ENCODE measurements around the gene NDUFB6.
"Not testable (repeated sequence)": the region's sequence is repeated elsewhere in the genome, so short reads cannot be mapped to it uniquely, and the experiment has no call there.

The NDUFB6 gene

DNA sequence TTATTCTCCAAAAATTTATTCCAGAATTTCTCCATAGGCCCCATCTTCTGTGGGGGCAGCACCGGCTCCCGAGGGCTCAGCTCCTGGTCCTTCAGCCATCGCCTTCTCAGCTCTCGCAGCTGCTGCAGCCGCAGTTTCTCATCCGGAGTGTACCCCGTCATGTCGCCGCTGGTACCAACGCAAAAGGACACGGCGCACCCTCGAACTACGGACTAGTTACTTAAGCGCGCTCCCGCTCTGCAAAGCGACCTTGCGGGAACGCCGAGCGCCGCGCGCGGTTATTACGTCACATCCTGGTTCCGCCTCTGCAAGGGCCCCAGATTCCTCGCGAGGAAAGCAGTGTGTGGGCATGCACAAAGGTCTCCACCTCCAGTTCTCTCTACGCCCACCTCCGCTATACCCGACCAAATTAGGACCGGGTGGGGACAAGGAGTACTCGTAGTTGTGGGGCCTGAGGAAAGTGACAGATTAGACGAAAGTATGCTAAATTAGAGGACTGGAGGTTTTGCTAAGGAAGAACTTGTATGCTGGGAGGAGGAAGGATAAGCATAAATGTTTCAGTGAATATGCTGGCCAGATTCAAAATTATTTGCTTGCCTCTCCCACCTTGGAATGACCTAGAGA lies at the start of gene NDUFB6:
NDUFB6 (minus strand) TSS at position 260 of the 624 bp plus-strand sequence; CDS start at position 161, 99 bp downstream.
- peak; percentile 95 to 96 for DNase-seq

- no peak for DNase-seq
These were observed 45.3 kb upstream of the NDUFB6 start for GRCh38 chr9:32618261-32618660.

DNA sequence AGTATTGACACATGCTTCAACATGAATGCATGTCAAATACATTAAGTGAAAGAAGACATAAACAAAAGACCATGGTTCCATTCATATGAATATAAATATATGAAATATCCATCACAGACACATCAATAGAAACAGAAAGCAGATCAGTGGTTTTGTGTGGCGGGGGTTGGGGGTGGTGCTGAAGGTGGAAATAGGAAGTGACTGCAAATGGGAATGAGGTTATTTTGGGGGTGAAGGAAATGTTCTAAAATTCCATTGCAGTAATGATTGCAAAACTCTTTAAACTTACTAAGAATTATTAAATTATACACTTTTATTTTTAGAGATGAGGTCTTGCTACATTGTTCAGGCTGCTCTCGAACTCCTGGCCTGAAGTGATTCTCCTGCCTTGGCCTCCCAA lies 33.9 kb upstream of the NDUFB6 start:
- DNase-seq: no peak

GRCh38 chr9:32603914-32604852 lies 31.2 kb upstream of the NDUFB6 start:
- no peak for DNase-seq

GRCh38 chr9:32599021-32599420 lies 26.1 kb upstream of the NDUFB6 start:
- not testable (repeated sequence) for DNase-seq

- no peak for DNase-seq
These were observed 24.0 kb upstream of the NDUFB6 start for GRCh38 chr9:32596936-32597335.

- DNase-seq: no peak
These were observed 23.3 kb upstream of the NDUFB6 start for GRCh38 chr9:32596096-32596865.

- no peak for DNase-seq
These were observed 17.9 kb upstream of the NDUFB6 start for GRCh38 chr9:32590898-32591297.

GRCh38 chr9:32590476-32590875 lies 17.5 kb upstream of the NDUFB6 start:
- no peak for DNase-seq

DNA sequence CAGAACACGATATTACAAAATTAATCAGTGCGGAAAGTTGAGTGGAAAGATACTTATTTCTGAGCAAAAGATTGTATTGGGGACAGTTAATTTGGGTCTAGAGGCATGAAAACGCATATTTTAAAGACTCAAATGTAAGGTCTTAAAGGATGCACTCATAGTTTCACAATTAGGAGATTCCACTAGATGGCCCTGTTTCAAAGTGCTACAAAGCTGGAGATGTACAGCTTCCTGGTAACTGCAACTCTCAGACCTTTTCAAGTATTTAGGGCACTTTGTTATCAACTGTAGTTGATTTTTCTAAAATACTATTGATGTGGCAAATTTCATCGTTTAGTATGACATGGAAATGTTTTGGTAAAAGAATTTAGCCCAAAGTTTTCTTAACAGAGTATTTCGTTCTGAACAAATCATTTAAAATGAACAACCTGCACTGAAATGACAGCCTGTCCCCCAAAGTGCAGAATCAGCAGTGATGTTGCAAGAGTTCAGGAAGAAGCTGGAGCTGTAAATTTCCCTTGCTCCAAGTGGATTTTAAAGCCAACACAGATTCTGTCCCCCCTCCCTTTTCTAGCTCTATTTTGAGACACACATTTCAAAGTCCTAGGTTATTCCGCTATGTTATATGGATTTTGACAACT lies 16.2 kb upstream of the NDUFB6 start:
- peak; percentile 13 to 46 for DNase-seq

DNA sequence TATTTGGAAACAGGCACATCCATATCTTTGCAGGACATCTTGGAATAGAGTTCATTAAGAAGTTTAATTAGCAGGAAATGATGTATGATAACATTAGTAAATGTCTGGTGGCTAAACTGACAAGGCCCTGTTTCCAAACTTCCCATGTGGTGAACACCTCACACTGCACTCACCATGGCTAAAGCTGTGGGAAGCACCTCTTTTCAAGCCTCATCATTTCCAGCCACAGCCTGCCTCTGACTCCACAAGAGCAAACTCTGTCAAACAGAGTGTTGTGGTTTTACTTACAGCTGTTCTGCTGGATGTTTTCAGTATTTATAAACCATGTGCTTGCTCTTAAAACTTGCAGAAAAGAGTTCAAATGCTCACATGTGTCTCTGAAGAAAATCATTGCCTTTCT lies 14.9 kb upstream of the NDUFB6 start:
- DNase-seq: no peak

- DNase-seq: no peak
These were observed 11.8 kb upstream of the NDUFB6 start for GRCh38 chr9:32584784-32585183.

- peak; percentile 69 to 75 for DNase-seq
These were observed 8.7 kb upstream of the NDUFB6 start for GRCh38 chr9:32581512-32582143.

- no peak for DNase-seq
These were observed 7.8 kb upstream of the NDUFB6 start for GRCh38 chr9:32580631-32581300.

GRCh38 chr9:32579706-32580331 lies 6.9 kb upstream of the NDUFB6 start:
- peak; percentile 60 to 65 for DNase-seq

- no peak for DNase-seq
These were observed 6.0 kb upstream of the NDUFB6 start for GRCh38 chr9:32578976-32579375.

DNA sequence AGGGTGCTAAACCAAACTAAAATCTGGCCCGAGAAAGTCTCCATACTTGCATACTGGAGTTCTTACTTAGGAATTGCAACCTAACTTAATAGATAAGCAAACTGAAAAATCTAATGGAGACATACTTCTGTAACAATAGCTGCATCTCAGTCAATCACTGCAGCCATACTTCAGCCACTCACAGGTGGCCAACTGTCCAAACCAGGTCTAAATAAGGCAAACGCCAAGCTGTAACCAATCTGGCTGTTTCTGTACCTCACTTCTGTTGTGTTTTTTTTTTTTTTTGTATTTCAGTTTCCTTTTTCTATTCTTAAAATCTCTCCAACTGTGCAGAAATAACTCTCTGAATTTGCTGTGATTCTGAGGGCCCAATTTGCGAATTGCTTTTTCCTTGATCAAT lies 4.4 kb upstream of the NDUFB6 start:
- DNase-seq: no peak

DNA sequence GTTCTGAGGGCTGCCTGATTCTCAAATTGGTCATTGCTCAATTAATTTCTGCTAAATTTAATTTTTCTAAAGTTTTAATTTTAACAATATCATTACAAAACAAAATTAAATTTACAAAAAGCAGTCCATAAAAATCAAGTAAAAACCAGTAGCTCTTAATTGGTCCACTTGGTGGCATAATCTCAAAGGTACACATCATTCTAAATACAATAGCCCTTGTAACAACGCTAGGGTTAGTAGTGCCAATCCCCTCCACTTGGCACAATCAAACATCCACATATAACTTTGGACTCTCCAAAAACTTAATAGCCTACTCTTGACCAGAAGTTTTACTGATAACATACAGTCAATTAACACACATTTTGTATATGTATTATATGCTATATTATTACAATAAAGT lies 1.9 kb upstream of the NDUFB6 start:
- DNase-seq: no peak

DNA sequence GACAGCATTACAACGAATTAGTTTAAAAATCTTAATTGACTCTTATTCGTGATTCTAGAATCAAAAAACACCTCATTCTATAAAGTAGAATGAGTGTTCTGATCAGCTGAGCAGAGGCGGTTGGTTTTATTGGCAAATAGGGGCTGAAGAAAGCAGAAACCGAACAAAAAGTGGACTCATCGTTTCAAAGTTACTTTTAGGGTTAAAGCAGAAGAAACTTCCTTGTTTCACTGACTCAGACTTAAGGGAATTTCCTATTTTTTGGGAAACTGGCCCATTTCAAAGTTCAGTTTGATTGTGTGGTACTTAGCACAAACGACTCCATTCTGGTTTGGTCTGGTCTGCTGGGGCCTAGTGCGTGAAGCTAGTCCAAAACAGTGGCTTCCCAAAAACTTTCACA lies 862 bp upstream of the NDUFB6 start:
- DNase-seq: no peak

DNA sequence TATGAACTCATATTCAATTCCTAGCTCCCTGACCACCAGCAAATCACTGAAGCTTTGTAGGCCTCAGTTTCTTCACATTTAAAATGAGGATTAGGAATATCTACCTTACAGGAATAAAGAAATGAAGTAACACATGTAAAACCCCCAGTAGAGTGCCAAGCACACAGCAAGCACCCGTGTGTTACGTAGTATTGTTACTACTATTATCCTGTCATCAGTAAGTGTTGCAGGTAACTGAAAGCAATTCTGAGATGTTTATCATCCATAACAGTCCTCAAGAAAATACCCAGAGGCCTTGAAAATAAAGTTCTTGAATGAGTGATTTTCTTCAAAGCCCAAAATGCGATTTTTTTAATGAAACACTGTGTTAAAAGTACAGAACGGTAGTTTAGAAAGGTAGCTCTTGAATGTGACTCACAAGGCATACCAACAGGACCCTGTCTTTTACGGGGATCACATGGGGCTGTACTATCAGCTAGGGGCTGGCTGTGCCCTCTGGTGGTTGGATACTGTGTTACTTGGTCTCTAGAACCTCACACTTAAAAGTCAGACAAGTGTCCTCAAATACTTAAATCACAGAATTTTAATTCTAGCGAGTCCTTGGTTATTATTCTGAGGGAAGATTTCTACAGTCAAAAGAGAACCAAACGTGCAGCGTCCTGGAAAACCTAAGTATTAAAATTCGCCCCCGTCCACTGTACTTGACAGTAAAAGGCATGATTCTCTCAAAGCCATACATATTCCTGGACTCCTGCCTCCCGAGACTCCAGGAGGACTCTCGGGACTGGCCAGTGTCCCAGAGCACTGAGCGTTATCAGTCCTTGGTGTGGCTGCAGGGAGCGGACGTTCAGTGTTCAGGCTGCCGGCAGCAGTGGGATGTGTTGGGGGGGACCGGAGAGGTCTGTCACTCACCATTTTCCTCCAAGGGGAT lies 725 bp downstream of the NDUFB6 start:
- DNase-seq: peak; percentile 69 to 75
